Neural cell (in vitro differentiated cells): ENCODE data around the gene SMPDL3A. TPM values are rescaled to one million over a fixed set of nuclear protein-coding genes. Genes with fewer than 3 reads are reported as not detected.

Experiments used
- H2AFZ ChIP-seq: fragments of 200-600, 300-800 bp; sonication (generic), shearing (Covaris generic); 2 replicates; pipeline ENCODE4 v1.6.0; 2014; ENCODE audit warnings: low read depth, mild to moderate bottlenecking, antibody characterized with exemption, low read length, moderate library complexity
- H3F3A ChIP-seq: fragments of 200-600 bp; shearing (Covaris generic); 2 replicates; pipeline ENCODE4 v1.6.1; 2016; ENCODE audit warnings: mild to moderate bottlenecking, moderate library complexity, mixed read lengths, antibody characterized with exemption, low read length; ENCODE audit not compliant: insufficient read depth, poor library complexity, severe bottlenecking
- H3K27ac ChIP-seq: fragments of 200-600, 300-800 bp; sonication (generic), shearing (Covaris generic); 2 replicates; pipeline ENCODE4 v1.5.1; 2014; ENCODE audit warnings: mild to moderate bottlenecking, low read length, moderate library complexity
- H3K27me3 ChIP-seq: fragments of 300-800, 200-600 bp; sonication (generic), shearing (Covaris generic); 2 replicates; pipeline ENCODE4 v1.6.0; 2014; ENCODE audit warnings: mild to moderate bottlenecking, low read depth, low read length, moderate library complexity; ENCODE audit not compliant: insufficient read depth
- H3K36me3 ChIP-seq: fragments of 300-800, 200-600 bp; sonication (generic), shearing (Covaris generic); 2 replicates; pipeline ENCODE4 v1.5.1; 2014; ENCODE audit warnings: mild to moderate bottlenecking, antibody characterized with exemption, low read length, moderate library complexity; ENCODE audit not compliant: insufficient read depth
- H3K4me2 ChIP-seq: fragments of 300-800, 200-600 bp; sonication (generic), shearing (Covaris generic); 2 replicates; pipeline ENCODE4 v1.6.0; 2014; ENCODE audit warnings: mild to moderate bottlenecking, low read length
- H3K4me3 ChIP-seq: fragments of 300-800, 200-600 bp; sonication (generic), shearing (Covaris generic); 2 replicates; pipeline ENCODE4 v1.5.1; 2014; ENCODE audit warnings: mild to moderate bottlenecking, low read length, moderate library complexity
- H3K79me2 ChIP-seq: fragments of 200-600 bp; shearing (Covaris generic); replicated peaks from 2 replicates; pipeline ENCODE4 v1.6.0; 2014; ENCODE audit warnings: mild to moderate bottlenecking, low read length, moderate library complexity; ENCODE audit not compliant: insufficient read depth
- H3K9ac ChIP-seq: fragments of 300-800, 200-600 bp; sonication (generic), shearing (Covaris generic); 2 replicates; pipeline ENCODE4 v1.6.1; 2016; ENCODE audit warnings: mild to moderate bottlenecking, low read length, mixed read lengths
- H3K9me2 ChIP-seq: fragments of 200-600 bp; shearing (Covaris generic); 2 replicates; pipeline ENCODE4 v1.6.1; 2016; ENCODE audit warnings: mild to moderate bottlenecking, low read length, mixed read lengths; ENCODE audit not compliant: insufficient read depth
- H3K9me3 ChIP-seq: fragments of 200-600, 300-800 bp; sonication (generic), shearing (Covaris generic); 2 replicates; pipeline ENCODE4 v1.6.1; 2016; ENCODE audit warnings: mild to moderate bottlenecking, mixed run types, low read length, moderate library complexity, mixed read lengths
- H4K20me1 ChIP-seq: fragments of 200-600 bp; shearing (Covaris generic); 2 replicates; pipeline ENCODE4 v1.6.1; 2016; ENCODE audit warnings: mild to moderate bottlenecking, mixed run types; ENCODE audit not compliant: insufficient read depth
- EP300 ChIP-seq: fragments of 450-650 bp; conservative IDR thresholded peaks from 2 replicates; pipeline ENCODE4 v1.6.1; 2014; ENCODE audit warnings: antibody characterized with exemption, mild to moderate bottlenecking, moderate library complexity; ENCODE audit not compliant: poor library complexity, severe bottlenecking
- EZH2 ChIP-seq: fragments of 200-600, 300-800 bp; shearing (Covaris generic), sonication (generic); IDR thresholded peaks from 2 replicates; pipeline ENCODE4 v1.6.1; 2014; ENCODE audit warnings: antibody characterized with exemption, low read length, borderline replicate concordance, mild to moderate bottlenecking; ENCODE audit not compliant: insufficient read depth, poor library complexity, severe bottlenecking
- MXI1 ChIP-seq: fragments of 450-650 bp; conservative IDR thresholded peaks from 2 replicates; pipeline ENCODE4 v1.6.1; 2014; ENCODE audit warnings: antibody characterized with exemption, mild to moderate bottlenecking; ENCODE audit not compliant: poor library complexity, severe bottlenecking
- POLR2AphosphoS5 ChIP-seq: IDR thresholded peaks from 2 replicates; pipeline ENCODE4 v1.6.1; 2012
- RAD21 ChIP-seq: fragments of 450-650 bp; conservative IDR thresholded peaks from 2 replicates; pipeline ENCODE4 v1.6.1; 2014; ENCODE audit warnings: antibody characterized with exemption, mild to moderate bottlenecking, moderate library complexity
- SMC3 ChIP-seq: fragments of 450-650 bp; conservative IDR thresholded peaks from 2 replicates; pipeline ENCODE4 v1.6.1; 2014; ENCODE audit warnings: antibody characterized with exemption, mild to moderate bottlenecking, moderate library complexity; ENCODE audit not compliant: poor library complexity
- TAF1 ChIP-seq: IDR thresholded peaks from 2 replicates; pipeline ENCODE4 v1.6.1; 2012; ENCODE audit warnings: low read depth
- polyA plus RNA-seq: library from polyadenylated mRNA; depleted of rRNA; stranded (reverse); fragments of >200 nt; gene quantifications from 2 replicates; pipeline ENCODE4 v1.2.3, GENCODE V29; 2014
- TF ChIP-seq, protein P1 (sequence below): fragments of 450-650 bp; IDR thresholded peaks from 2 replicates; pipeline ENCODE4 v1.5.1; 2014; ENCODE audit warnings: antibody characterized with exemption, mild to moderate bottlenecking, moderate library complexity; ENCODE audit not compliant: poor library complexity, severe bottlenecking
- TF ChIP-seq, protein P2 (sequence below): IDR thresholded peaks from 2 replicates; pipeline ENCODE4 v1.6.1; 2012; ENCODE audit warnings: borderline replicate concordance

Gene SMPDL3A
- polyA plus RNA-seq, 1 donor from 2014 or later: 8.2 TPM

DNA sequence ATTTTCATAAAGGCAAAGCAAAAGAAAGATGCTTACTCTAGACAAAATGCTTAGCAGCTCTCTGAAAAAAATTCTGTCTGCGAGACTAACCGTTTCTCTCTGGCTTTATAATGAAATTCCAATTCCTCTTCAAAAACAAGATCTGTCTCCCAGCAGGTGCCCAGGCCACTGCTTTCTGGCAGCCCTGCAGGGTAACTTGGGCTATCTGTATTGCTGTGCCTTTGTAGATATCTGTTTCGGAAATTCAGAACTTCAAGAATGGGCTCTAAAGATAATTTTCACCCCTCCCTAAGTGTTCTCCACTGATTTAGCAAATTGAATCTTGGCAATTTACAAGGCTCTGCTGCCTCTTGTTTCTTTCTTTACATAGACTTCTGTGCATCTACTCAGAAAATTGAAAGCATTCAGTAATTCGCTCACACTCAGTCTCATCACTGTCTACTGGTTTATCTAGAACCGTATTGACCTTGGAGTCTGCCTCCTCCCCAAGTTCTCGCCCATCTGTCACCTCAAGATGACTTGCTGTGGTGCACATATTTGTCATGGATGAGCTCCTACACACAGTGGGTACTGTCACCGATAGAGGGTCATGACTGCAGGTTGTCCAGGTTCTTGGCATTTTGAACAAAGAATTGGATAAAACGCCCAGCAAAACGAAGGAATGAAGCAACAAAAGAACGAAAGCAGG, 35.9 kb upstream of the SMPDL3A start:
- Histone ChIP-seq H3K27me3 (no peaks in the 10 kb centered on the region), H3K9ac (no peak overlapping the region), H3K4me2 (no peak overlapping the region), H3K4me3 (no peak overlapping the region), H3K36me3 (no peaks in the 10 kb centered on the region), H3F3A (no peaks in the 10 kb centered on the region), H4K20me1 (no peaks in the 10 kb centered on the region), H3K9me2 (no peaks in the 10 kb centered on the region), H3K9me3 (no peaks in the 10 kb centered on the region), H3K27ac (no peak overlapping the region), H3K79me2 (no peaks in the 10 kb centered on the region), H2AFZ (no peak overlapping the region)
- TF ChIP-seq SMC3 (no peak), POLR2AphosphoS5 (no peak), RAD21 (no peak), EZH2 (no peak)

DNA sequence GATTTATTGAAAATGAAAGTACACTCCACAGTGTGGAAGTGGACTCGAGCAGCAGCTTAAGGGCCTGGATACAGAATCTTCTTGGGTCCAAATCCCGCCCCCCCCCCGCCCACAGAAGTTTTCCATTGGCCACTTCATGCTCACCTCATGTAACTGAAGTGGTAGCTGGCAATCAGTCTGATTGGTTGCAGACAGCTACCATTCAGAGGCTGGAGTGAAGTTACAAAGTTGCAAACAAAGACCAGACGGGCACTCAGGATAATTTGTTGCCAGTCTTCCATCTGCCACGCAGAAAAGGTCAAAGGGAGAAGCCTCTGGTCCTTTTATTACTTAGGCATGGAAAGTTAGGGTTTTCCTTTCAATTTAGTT, 35.4 kb upstream of the SMPDL3A start:
- H2AFZ ChIP-seq: no peak overlapping the region
- H3K36me3 ChIP-seq: no peaks in the 10 kb centered on the region
- H3K79me2 ChIP-seq: no peaks in the 10 kb centered on the region
- H3K27me3 ChIP-seq: no peaks in the 10 kb centered on the region
- TF ChIP-seq MXI1: no peak
- no peak for TF ChIP-seq EP300
- TF ChIP-seq, protein P1, sequence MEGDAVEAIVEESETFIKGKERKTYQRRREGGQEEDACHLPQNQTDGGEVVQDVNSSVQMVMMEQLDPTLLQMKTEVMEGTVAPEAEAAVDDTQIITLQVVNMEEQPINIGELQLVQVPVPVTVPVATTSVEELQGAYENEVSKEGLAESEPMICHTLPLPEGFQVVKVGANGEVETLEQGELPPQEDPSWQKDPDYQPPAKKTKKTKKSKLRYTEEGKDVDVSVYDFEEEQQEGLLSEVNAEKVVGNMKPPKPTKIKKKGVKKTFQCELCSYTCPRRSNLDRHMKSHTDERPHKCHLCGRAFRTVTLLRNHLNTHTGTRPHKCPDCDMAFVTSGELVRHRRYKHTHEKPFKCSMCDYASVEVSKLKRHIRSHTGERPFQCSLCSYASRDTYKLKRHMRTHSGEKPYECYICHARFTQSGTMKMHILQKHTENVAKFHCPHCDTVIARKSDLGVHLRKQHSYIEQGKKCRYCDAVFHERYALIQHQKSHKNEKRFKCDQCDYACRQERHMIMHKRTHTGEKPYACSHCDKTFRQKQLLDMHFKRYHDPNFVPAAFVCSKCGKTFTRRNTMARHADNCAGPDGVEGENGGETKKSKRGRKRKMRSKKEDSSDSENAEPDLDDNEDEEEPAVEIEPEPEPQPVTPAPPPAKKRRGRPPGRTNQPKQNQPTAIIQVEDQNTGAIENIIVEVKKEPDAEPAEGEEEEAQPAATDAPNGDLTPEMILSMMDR: no peak
- TF ChIP-seq TAF1: no peak
- TF ChIP-seq SMC3: no peak
- no peak for TF ChIP-seq RAD21
- no peak for TF ChIP-seq POLR2AphosphoS5
- no peak for TF ChIP-seq EZH2
- TF ChIP-seq, protein P2, sequence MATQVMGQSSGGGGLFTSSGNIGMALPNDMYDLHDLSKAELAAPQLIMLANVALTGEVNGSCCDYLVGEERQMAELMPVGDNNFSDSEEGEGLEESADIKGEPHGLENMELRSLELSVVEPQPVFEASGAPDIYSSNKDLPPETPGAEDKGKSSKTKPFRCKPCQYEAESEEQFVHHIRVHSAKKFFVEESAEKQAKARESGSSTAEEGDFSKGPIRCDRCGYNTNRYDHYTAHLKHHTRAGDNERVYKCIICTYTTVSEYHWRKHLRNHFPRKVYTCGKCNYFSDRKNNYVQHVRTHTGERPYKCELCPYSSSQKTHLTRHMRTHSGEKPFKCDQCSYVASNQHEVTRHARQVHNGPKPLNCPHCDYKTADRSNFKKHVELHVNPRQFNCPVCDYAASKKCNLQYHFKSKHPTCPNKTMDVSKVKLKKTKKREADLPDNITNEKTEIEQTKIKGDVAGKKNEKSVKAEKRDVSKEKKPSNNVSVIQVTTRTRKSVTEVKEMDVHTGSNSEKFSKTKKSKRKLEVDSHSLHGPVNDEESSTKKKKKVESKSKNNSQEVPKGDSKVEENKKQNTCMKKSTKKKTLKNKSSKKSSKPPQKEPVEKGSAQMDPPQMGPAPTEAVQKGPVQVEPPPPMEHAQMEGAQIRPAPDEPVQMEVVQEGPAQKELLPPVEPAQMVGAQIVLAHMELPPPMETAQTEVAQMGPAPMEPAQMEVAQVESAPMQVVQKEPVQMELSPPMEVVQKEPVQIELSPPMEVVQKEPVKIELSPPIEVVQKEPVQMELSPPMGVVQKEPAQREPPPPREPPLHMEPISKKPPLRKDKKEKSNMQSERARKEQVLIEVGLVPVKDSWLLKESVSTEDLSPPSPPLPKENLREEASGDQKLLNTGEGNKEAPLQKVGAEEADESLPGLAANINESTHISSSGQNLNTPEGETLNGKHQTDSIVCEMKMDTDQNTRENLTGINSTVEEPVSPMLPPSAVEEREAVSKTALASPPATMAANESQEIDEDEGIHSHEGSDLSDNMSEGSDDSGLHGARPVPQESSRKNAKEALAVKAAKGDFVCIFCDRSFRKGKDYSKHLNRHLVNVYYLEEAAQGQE: no peak
- no peaks in the 10 kb centered on the region for H3K9me3 ChIP-seq
- no peak overlapping the region for H3K27ac ChIP-seq
- no peaks in the 10 kb centered on the region for H4K20me1 ChIP-seq
- no peak overlapping the region for H3K4me3 ChIP-seq
- H3K4me2 ChIP-seq: no peak overlapping the region
- no peaks in the 10 kb centered on the region for H3F3A ChIP-seq
- no peak overlapping the region for H3K9ac ChIP-seq
- H3K9me2 ChIP-seq: no peaks in the 10 kb centered on the region
